HT1080 (cell line): ENCODE measurements around the gene UGP2. TPM values are rescaled to one million over a fixed set of nuclear protein-coding genes. Genes with fewer than 3 reads are reported as not detected.
"Not testable (repeated sequence)": the region's sequence is repeated elsewhere in the genome, so short reads cannot be mapped to it uniquely, and the experiment has no call there.

Experiments
- DNase-seq: peaks from one replicate; pipeline ENCODE4 v3.0.0-alpha.2; 2015; ENCODE audit warnings: low read depth
- polyA plus RNA-seq, 2 experiments: library from polyadenylated mRNA; depleted of rRNA; stranded (reverse); fragments of >200 nt; gene quantifications; 2 replicates each; pipeline ENCODE4 v1.2.3, GENCODE V29; 2015
- total RNA-seq: library from RNA; depleted of rRNA; stranded (reverse); fragments of >200 nt; shearing (Covaris generic); gene quantifications from 2 replicates; pipeline ENCODE4 v1.2.3, GENCODE V29; 2014; rRNA removed

The UGP2 gene
- 45.1 and 62.2 TPM in 2 replicates for total RNA-seq
- 78.8 TPM in 2 replicates for polyA plus RNA-seq (2015; cell fraction: cytosol; rRNA removed)
- 86.5 and 87.9 TPM in 2 replicates for polyA plus RNA-seq (2015; cell fraction: nucleus; rRNA removed)

DNA sequence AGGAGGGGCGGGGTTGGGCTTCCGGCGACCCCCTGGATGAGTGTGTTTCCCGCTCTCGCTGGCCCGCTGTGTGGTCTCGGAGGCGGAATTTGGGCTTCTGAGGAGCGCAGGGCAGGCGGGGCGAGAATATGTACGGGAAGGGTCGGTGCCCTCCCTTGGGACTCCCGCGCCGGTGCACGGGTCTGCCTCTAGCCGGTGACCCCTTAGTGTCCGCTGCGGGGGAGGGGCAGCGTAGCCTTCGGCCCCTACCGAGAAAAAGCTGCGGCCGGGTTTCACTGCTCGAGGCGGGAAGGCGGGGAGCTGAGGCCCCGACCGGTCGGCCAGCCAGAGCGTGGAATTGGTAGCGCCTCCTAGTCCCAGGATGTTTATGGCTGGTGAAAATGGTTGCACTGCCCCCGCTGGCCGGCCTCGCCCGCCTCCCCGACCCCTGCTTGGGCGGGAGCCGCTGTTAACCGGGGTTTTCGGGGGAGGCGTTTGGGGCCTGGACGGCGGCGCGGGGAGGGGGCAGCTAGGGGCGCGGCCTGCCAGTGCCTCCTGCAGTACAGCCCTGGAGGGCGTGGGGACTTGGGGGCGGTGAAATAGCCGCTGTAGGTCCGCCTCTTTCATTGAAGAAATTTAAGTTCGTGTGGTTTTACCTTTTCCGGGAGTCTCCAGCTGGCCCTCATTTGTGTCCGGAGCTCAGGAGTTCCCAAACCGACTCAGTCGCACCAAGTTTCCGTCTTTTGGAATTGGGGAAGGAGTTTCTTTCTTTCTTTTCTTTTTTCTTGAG lies at the start of gene UGP2:
UGP2 (plus strand) TSS at position 643 of the 769 bp plus-strand sequence. CDS start 290 bp downstream, outside the sequence.
- DNase-seq, result peak; percentile 93

DNA sequence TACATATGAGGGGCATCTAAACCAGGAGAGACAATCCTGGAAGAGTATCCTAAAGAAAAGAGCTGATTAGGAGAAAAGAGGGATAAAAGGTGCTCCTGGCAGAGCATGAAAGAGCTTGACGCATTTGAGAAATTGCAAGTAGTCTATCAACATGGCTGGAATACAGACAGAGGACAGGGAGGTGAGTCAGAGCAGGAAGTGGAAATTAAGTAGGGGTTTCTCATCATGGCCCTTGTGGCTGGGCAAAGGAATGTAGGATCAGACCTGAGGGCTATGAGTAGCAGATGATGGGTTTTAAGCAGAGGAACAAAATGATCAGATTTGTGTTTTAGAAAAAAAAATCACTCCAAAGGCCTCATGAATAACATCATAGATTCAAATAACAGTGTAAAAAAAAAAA lies 49.2 kb upstream of the UGP2 start:
- peak; percentile 94 for DNase-seq

DNA sequence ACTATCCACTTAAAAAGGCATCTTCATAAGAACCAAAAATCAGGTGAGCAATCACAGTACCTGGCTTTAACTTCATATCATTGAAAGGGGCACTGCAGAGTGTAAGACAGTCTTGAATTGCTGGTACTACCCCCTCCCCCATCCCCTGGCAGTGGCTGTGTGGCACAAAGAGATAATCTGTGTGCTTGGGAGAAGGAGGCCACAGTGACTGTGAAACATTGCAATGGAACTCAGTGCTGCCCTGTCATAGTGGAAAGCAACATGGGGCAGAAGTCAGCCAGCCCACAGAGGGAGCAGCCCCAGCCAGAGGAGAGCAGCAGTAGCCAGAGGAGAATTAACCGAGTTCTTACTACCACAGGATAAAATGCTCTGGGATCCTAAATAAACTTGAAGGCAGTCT lies 45.3 kb upstream of the UGP2 start:
- no peak for DNase-seq

DNA sequence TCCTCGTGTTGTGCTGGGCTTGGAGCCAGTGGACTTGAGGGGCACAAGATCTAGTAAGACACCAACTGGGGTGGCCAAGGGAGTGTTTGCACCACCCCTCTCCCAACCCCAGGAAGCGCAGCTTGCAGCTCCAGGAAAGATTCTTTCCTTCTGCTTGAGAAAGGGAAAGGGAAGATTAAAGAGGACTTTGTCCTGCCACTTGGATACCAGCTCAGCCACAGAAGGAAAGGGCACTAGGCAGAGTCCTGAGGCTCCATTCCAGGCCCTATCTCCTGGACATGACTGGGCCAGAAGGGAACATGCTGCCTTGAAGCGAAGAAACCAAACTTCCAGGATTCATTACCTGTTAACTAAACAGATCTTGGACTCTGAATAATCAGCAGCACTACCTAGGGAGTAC lies 44.9 kb upstream of the UGP2 start:
- DNase-seq, result no peak

DNA sequence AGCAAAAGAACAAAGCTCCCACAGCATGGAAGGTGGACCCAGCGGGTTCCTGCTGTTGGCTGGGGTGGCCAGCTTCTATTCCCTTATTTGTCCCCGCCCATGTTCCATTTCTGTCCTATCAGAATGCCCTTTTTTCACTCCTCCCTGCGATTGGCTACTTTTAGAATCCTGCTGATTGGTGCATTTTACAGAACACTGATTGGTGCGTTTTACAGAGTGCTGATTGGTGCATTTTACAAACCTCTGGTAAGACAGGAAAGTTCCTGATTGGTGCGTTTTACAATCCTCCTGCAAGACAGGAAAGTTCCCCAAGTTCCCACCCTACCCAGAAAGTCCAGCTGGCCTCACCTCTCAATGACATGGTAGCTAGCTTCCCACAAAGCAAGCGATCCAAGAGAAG lies 40.2 kb upstream of the UGP2 start:
- DNase-seq, result no peak

DNA sequence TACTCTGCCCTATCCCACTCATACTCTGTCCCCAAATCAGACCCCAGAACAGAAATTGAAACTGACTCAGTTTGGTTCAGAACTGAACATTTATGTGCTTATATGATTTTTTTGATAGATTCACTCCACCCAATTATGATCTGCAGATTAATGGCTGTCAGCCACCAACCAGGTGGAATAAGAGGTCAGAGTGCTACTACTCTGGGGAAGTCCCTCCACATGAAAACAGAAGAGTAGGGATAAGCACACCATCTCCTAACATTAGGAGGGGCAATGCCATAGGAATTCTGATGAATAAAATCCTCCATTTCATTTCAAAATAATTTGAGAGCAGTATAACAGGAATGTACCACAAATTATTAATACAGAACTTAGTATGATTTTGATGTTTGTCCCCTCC lies 36.3 kb upstream of the UGP2 start:
- no peak for DNase-seq

DNA sequence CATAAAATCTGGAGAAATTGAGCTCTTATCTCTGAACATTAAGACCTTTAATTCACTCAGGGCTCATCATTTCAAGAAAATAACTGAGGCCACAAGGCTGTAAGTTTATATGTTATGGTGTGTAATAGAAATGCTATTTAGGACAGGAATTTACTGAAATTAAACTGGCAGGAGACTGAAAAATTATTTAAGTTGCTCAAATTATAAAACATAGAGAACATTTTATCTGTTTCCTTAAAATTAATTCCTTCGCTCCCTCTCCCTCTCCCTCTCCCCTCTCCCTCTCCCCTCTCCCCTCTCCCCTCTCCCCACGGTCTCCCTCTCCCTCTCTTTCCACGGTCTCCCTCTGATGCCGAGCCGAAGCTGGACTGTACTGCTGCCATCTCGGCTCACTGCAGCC lies 33.7 kb upstream of the UGP2 start:
- DNase-seq, result not testable (repeated sequence)

DNA sequence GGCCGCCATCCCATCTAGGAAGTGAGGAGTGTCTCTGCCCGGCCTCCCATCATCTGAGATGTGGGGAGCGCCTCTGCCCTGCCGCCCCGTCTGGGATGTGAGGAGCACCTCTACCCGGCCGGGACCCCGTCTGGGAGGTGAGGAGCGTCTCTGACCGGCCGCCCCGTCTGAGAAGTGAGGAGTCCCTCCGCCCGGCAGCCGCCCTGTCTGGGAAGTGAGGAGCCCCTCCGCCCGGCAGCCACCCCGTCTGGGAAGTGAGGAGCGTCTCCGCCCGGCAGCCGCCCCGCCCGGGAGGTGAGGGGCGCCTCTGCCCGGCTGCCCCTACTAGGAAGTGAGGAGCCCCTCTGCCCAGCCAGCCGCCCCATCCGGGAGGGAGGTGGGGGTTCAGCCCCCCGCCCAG lies 32.8 kb upstream of the UGP2 start:
- DNase-seq, result not testable (repeated sequence)

DNA sequence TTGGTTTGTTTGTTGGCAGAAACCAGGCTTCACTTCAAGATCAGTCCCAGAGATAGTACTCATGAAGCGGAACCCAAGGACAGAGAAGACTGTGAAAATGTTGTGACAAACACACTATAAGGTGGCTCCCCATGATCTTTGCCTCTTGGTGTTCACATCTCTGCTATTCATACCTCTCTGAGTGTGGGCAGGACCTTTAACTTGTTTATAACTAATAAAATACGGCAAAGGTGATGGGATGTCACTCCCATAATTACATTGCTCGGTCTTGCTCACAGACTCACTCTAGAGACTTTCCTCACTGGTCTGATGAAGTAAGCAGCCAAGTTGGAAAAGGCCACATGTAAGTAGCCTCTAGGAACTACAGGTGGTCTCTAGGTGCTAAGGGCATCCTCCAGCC lies 30.6 kb upstream of the UGP2 start:
- DNase-seq, result no peak

DNA sequence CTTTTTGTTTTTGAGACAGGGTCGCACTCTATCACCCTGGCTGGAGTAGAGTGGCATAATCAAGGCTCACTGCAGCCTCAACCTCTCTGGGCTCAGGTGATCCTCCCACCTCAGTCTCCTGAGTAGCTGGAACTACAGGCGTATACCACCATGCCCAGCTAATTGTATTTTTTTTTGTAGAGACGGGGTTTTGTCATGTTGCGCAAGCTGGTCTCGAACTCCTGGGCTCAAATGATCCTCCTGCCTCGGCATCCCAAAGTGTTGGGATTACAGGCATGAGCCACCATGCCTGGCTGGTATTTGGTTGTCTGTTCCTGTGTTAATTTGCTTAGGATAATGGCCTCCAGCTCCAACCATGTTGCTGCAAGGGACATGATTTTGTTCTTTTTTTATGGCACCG lies 29.8 kb upstream of the UGP2 start:
- not testable (repeated sequence) for DNase-seq

DNA sequence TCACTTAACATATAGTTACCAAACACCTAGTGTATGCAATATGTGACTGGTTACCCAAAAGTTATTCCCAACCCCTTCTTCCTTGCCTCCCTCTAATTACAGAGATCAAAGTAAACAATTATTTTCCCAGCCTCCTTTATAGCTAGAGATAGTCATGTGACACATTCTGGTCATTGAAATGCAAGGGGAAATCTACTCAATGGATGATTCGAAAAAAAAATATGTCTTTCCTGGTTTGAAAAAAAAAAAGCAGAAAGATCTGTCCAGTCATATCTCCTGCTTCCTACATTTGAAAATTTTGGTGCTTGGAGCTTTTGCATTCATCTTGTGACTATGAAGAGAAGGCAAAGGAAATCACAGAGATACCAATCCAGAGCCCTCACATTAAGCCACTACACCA lies 27.6 kb upstream of the UGP2 start:
- peak; percentile 57 for DNase-seq

DNA sequence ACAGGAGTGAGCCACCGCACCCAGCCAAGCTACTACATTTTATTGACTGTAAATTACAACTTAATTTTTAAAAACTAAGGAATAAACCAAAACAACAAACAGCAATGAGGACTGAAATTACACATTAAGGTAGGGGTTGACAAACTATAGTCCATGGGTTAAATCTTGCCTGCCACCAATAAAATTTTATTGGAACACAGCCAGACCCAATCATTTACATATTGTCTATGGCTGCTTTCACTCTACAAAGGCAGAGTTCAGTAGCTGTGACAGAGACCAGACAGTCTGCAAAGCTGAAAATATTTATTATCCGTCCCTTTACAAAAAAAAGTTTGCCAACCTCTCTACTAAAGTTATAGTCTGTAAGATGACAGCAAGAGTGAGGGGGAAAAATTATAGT lies 24.3 kb upstream of the UGP2 start:
- DNase-seq, result no peak

DNA sequence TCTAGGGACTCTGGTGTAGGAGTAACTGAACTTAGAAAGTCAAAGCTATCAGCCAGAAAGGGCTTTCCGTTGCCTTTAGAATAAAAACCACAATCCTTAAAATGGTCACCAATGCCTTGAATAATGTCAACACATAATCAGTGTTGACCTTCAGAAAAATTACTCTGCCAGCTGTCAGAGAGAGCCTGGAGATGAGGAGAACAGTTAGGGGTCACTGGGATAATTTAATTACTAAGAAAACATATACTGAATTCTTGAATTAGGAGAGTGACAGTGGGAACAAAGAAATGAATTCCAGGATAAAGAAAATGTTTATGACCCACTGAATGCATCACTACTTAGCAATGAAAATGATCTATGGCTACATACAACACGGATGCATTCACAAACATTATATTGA lies 23.4 kb upstream of the UGP2 start:
- DNase-seq, result no peak

DNA sequence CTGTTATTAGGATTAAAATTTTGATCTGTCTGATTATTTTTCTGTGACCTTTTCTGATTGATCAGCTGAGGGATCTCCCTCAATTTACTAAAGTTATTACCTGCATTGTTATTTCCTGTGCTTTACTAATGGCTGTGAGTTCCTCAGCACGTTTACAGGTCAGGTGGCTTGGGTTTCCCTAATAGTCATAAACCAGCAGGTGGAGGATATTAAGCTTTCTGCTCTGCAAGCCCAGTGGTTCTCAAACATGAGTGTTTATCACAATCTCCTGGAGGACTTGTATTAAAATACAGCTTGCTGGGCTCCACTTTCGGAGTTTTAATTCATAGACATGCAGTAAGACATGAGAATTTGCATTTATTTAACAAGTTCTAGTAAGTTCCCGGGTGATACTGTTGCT lies 22.4 kb upstream of the UGP2 start:
- no peak for DNase-seq

DNA sequence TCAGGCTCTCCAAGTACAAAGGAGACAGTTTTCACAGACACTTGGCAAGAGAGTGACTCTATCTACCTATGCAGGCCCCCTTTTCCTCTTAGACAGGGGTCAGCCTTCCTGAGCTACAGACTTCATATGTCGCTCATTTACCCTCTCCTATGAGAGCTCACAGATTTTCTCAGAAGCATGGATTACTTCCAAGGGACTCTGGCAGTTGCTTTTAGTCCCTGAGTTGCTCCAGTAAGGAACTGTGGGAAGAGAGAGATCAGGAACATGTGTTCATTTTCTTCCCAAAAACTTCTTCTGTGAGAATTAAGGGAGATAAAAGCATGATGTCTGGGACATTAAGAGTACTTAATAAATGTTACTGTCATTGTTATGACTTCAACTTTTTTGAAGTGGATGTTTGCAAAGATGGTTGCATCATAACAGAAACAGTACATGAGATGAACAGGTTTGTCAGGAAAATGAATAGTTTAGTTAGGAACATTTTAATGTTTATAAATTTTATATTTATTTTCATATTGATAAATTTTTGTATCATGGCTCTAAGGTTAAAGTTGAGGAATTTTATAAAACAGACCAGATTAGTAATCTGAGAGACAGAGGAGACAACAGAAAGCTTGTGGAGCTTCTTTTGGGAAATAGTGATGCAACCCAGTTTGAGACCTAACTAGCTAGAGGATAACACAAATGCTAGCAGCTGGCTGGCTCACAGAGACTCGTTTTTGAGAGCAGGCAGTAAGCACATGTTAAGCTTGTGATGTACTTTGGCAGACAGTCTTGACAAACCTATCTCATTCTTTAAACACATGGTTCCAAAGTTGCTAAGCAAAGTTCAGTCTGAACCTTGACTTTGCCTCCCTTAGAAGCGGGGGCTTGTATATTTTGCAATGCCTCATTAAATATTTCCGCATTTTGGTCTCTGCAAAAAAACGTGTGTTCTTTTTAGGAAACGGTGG lies 21.7 kb upstream of the UGP2 start:
- no peak for DNase-seq

DNA sequence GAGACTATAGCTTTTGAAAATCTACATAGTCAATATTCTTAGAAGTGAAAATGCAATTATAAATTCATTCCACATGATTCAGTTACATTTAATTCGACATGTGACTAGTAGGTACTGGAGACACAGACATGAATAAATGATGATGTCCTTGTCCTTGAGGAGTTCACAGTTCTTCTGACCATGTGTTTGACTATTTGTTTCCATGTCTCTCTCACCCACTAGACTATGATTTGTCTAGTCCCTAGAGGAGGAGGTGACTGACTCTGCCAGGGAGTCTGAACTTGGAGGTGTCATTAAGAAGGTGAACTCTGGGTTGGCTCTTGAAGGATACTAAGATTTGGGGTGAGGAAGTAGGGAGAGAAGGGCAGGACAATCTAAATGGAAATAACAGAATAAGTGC lies 20.7 kb upstream of the UGP2 start:
- DNase-seq, result no peak

DNA sequence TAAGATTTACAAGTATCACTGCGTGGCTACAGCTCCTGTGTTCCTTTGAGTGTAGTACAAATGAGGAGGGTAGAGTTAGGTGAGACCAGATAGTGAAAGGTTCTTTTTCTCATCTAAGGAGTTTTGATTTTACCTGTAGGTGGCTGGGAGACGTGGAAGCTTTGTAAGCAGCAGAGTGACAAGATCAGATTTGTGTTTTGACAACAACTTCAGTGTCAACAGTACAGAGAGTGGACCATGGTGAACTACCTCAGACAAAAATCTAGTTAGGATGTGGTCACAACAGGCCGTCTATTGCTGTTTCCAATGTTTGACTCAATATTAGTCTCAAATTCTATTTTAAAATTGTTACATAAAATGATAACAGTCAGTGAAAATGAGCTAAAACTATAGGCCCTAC lies 20.3 kb upstream of the UGP2 start:
- no peak for DNase-seq

DNA sequence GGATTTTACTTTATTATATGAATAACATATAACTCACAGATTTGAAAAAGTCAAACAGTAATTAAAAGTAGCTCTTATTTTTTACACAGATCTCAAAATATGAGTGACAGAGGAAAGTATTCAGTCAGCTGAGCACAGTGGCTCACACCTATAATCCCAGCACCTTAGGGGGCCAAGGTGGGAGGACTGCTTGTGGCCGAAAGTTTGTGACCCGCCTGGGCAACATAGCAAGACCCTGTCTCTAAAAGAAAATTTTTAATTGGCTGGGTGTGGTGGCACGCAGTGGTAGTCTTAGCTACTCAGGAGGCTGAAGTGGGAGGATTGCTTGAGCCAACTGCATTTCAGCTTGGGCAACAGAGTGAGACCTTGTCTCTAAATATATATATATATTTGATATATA lies 19.2 kb upstream of the UGP2 start:
- no peak for DNase-seq

DNA sequence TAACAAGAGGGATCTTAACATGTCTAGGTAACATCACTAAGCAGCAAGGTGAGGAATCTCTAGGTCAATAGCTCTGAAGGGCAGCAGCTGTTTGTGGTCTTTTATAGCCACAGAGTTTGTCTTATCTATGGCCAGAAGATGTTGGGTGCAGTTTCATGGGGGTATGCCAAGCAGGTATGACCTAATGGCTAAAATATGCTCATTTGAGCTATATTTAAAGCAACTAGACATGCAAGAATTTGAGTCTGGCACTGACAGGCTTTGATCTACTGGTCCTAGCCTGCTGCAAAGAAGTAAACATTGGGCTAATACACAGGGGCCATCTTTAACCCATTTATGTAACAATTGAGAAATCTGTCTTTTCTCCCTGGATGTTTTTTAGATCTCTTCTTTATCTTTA lies 13.9 kb upstream of the UGP2 start:
- DNase-seq, result peak; percentile 90

DNA sequence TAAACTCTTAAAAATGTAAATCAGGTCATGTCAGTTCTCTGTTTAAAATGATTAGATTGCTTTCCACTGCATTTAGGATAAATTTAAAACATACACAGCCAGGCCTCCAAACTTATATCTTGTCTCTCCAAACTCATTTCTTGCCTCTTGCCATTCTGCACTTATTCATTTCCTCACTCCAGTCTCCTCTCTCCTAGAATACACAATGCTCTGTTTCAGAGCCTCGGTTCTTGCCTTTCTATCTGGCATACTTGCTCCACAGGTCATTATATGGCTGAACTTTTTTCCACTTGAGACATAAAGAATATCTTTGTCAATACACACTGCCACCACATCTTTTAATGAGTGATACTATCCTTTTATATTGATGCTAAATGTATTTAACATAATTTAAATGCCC lies 10.5 kb upstream of the UGP2 start:
- DNase-seq, result no peak

DNA sequence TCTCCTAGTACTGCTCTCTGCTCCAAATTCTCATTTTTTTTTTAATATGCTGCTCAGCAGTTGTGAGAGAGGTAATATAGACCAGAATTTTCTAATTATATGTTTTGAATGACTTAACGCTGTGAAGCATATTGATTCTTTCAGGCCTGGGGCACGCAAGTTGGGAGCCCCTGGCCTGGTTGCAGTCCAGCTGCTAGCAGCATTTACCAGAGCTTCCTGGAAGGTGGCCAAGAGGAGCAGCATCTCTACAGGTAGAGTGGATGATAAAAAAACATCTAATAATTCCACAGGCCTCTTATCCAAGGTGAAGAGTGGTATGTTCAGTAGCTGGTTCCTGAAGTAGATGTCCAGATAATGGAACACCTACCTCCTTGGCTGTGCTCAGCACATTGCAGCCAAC lies 7.3 kb upstream of the UGP2 start:
- DNase-seq, result no peak

DNA sequence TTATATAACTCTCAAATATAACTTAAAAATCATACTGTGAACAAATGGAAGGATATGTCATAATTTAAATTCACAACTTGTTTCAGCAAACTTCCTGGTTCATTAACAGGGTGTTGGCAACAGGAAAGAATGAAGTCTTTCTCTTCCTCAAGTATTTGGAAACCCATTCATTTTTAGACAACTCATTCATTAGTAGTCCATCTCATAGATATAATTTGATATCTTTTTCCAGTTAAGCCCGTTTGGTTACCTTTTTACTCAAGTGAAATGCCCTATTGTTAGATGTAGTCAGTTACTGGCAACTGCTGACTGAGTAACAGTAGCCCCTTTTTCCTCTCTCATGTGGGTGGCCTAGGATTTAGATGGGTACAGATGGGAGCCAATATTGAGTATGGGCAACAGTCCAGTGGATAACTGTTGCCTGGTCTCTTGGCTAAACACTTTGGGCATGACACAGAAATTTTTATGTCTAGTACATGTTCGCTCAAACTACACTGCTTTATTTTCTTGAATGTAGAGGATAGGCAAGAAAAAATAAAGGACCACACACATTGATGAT lies 4.6 kb upstream of the UGP2 start:
- DNase-seq, result no peak
